MCF 10A (cell line): ENCODE results near the gene BCAS3. TPM values are rescaled to one million over a fixed set of nuclear protein-coding genes. Genes with fewer than 3 reads are reported as not detected.

Source experiments
- BruUV-seq: library from RNA; stranded (reverse); fragments of 400-500 nt; replicated peaks from 2 replicates; lab custom pipeline; 2021; lab: Mats Ljungman, UMichigan
- CTCF ChIA-PET: fragments of 300-600 bp; sonication (Branson Sonifier 250); formaldehyde crosslinking; extraction: SDS; loops from one replicate; lab custom pipeline; 2021; ENCODE audit warnings: antibody characterized with exemption, inconsistent platforms; lab: Yijun Ruan, JAX
- POLR2A ChIA-PET: fragments of 300-600, 350-650 bp; sonication (Branson Sonifier 250); formaldehyde crosslinking; extraction: SDS; loops from one replicate; lab custom pipeline; 2020; ENCODE audit warnings: antibody characterized with exemption, inconsistent platforms; lab: Yijun Ruan, JAX
- DNase-seq: peaks from one replicate; pipeline ENCODE4 v3.0.0-alpha.2; 2018; ENCODE audit not compliant: unreplicated experiment
- H3K27ac Mint-ChIP-seq: one replicate; pipeline ENCODE4 v1.8.0; 2022; ENCODE audit warnings: mild to moderate bottlenecking, low read depth, mixed read lengths; ENCODE audit not compliant: unreplicated experiment
- H3K27me3 Mint-ChIP-seq: one replicate; pipeline ENCODE4 v1.8.0; 2022; ENCODE audit warnings: mixed read lengths; ENCODE audit not compliant: insufficient read depth, unreplicated experiment
- H3K36me3 Mint-ChIP-seq: one replicate; pipeline ENCODE4 v1.8.0; 2022; ENCODE audit warnings: mild to moderate bottlenecking, moderate library complexity, mixed read lengths; ENCODE audit not compliant: insufficient read depth, unreplicated experiment
- H3K4me1 Mint-ChIP-seq: one replicate; pipeline ENCODE4 v1.8.0; 2022; ENCODE audit warnings: mixed read lengths; ENCODE audit not compliant: insufficient read depth, unreplicated experiment
- H3K4me3 Mint-ChIP-seq: one replicate; pipeline ENCODE4 v1.8.0; 2022; ENCODE audit warnings: mild to moderate bottlenecking, moderate library complexity, mixed read lengths; ENCODE audit not compliant: unreplicated experiment
- H3K9me3 Mint-ChIP-seq: one replicate; pipeline ENCODE4 v1.8.0; 2022; ENCODE audit warnings: mixed read lengths; ENCODE audit not compliant: unreplicated experiment
- CTCF ChIP-seq: fragments of 200-600 bp; IDR thresholded peaks from one replicate; pipeline ENCODE4 v1.8.0; 2022; ENCODE audit warnings: antibody characterized with exemption, mild to moderate bottlenecking; ENCODE audit not compliant: unreplicated experiment
- intact Hi-C: fragments of 100-400 bp; cut with micrococcal nuclease; formaldehyde crosslinking; loops from 2 replicates; pipeline ENCODE4 v1.14.1; 2022
- total RNA-seq: library from RNA; stranded (reverse); gene quantifications from 2 replicates; pipeline ENCODE4 v1.2.3, GENCODE V29; 2022

The BCAS3 gene
- total RNA-seq, 1 experiment from 2014 or later, result 14.6 TPM

- POLR2A ChIA-PET, result no interaction called here
- CTCF ChIA-PET, result interaction anchor here (0.6 to 1.9 kb wide), 11 partner anchors 9 to 1337 kb away, joined by 3 to 6 read pairs (median 3); partner anchors contain the start of gene TBX2
- intact Hi-C loops, result loop anchor here (2.0 kb wide), 2 partner anchors 387 to 669 kb away; no protein-coding TSS in a partner anchor
- peak; percentile 52 for DNase-seq
- peak; percentile 84 for TF ChIP-seq CTCF
- no peak overlapping the region for H3K4me3 Mint-ChIP-seq
- no TSS peak for BruUV-seq
- H3K27ac Mint-ChIP-seq, result no peak overlapping the region
- H3K36me3 Mint-ChIP-seq, result no peaks in the 10 kb centered on the region
- no peaks in the 10 kb centered on the region for H3K4me1 Mint-ChIP-seq
- no peaks in the 10 kb centered on the region for H3K27me3 Mint-ChIP-seq
- no peaks in the 10 kb centered on the region for H3K9me3 Mint-ChIP-seq
Observed at GRCh38 chr17:61389670-61390478, 712.2 kb downstream of the BCAS3 start.

GRCh38 chr17:61390479-61390791, 712.8 kb downstream of the BCAS3 start:
- POLR2A ChIA-PET, result no interaction called here
- TF ChIP-seq CTCF, result no peak
- BruUV-seq, result no TSS peak
- H3K4me3 Mint-ChIP-seq, result no peak overlapping the region
- intact Hi-C loops, result loop anchor here (2.0 kb wide), 1 partner anchor 388 kb away; no protein-coding TSS in a partner anchor
- CTCF ChIA-PET, result interaction anchor here (0.6 to 1.9 kb wide), 9 partner anchors 9 to 1338 kb away, joined by 3 to 6 read pairs (median 3); partner anchors contain the start of gene TBX2
- DNase-seq, result no peak
- no peaks in the 10 kb centered on the region for H3K36me3 Mint-ChIP-seq
- no peaks in the 10 kb centered on the region for H3K9me3 Mint-ChIP-seq
- no peaks in the 10 kb centered on the region for H3K27me3 Mint-ChIP-seq
- no peaks in the 10 kb centered on the region for H3K4me1 Mint-ChIP-seq
- no peak overlapping the region for H3K27ac Mint-ChIP-seq

- POLR2A ChIA-PET, result no interaction called here
- intact Hi-C loops, result loop anchor here (2.0 kb wide), 1 partner anchor 389 kb away; no protein-coding TSS in a partner anchor
- CTCF ChIA-PET, result interaction anchor here (0.6 to 0.7 kb wide), 4 partner anchors 310 to 671 kb away, joined by 3 read pairs; no protein-coding TSS in a partner anchor
- no peak overlapping the region for H3K4me3 Mint-ChIP-seq
- no peak for DNase-seq
- no peak for TF ChIP-seq CTCF
- H3K36me3 Mint-ChIP-seq, result peaks cover 6% of the 10 kb centered on the region
- H3K27me3 Mint-ChIP-seq, result no peaks in the 10 kb centered on the region
- no peak overlapping the region for H3K27ac Mint-ChIP-seq
- no TSS peak for BruUV-seq
- no peaks in the 10 kb centered on the region for H3K4me1 Mint-ChIP-seq
- H3K9me3 Mint-ChIP-seq, result no peaks in the 10 kb centered on the region
Observed at GRCh38 chr17:61391595-61392291, 714.1 kb downstream of the BCAS3 start.

GRCh38 chr17:61392679-61393078, 715.0 kb downstream of the BCAS3 start:
- POLR2A ChIA-PET, result no interaction called here
- no peaks in the 10 kb centered on the region for H3K27me3 Mint-ChIP-seq

More at GRCh38 chr17:61392679-61393078, 715.0 kb downstream of the BCAS3 start:
- Mint-ChIP-seq H3K4me3 (no peak overlapping the region), H3K27ac (no peak overlapping the region), H3K4me1 (no peaks in the 10 kb centered on the region), H3K36me3 (peaks cover 6% of the 10 kb centered on the region), H3K9me3 (no peaks in the 10 kb centered on the region)
- no peak for DNase-seq
- no peak for TF ChIP-seq CTCF
- no TSS peak for BruUV-seq
- intact Hi-C loops, result no loop called here
- CTCF ChIA-PET, result interaction anchor here (0.7 kb wide), 1 partner anchor 396 kb away, joined by 3 read pairs; no protein-coding TSS in a partner anchor
